Measurements from ENCODE around the gene EIF3CL.
"Not testable (repeated sequence)": the region's sequence is repeated elsewhere in the genome, so short reads cannot be mapped to it uniquely, and the experiment has no call there.

EIF3CL gene

GRCh38 chr16:28363408-28363807 lies 40.2 kb downstream of the EIF3CL start, which contains the start of gene NPIPB6:
NPIPB6 (minus strand) TSS chr16:28363508; CDS start chr16:28362822, 686 bp downstream.
- DNase-seq = not testable (repeated sequence)

- not testable (repeated sequence) for DNase-seq
Measured at GRCh38 chr16:28362600-28362999, 41.0 kb downstream of the EIF3CL start.

- not testable (repeated sequence) for DNase-seq
Measured at GRCh38 chr16:28338230-28338629, 65.4 kb downstream of the EIF3CL start.

- DNase-seq = not testable (repeated sequence)
Measured at GRCh38 chr16:28336940-28337710, 66.5 kb downstream of the EIF3CL start.

GRCh38 chr16:28335678-28336077 lies 68.0 kb downstream of the EIF3CL start:
- DNase-seq = not testable (repeated sequence)

GRCh38 chr16:28332632-28333031 lies 71.0 kb downstream of the EIF3CL start:
- not testable (repeated sequence) for DNase-seq

- DNase-seq = not testable (repeated sequence)
Measured at GRCh38 chr16:28330981-28331380, 72.7 kb downstream of the EIF3CL start.

- DNase-seq = not testable (repeated sequence)
Measured at GRCh38 chr16:28330232-28330631, 73.4 kb downstream of the EIF3CL start.

Data from activated T-cell treated with anti-CD3 and anti-CD28 coated beads for 4 hours (primary cell).